ENCODE results near the gene PDE5A.

DNA sequence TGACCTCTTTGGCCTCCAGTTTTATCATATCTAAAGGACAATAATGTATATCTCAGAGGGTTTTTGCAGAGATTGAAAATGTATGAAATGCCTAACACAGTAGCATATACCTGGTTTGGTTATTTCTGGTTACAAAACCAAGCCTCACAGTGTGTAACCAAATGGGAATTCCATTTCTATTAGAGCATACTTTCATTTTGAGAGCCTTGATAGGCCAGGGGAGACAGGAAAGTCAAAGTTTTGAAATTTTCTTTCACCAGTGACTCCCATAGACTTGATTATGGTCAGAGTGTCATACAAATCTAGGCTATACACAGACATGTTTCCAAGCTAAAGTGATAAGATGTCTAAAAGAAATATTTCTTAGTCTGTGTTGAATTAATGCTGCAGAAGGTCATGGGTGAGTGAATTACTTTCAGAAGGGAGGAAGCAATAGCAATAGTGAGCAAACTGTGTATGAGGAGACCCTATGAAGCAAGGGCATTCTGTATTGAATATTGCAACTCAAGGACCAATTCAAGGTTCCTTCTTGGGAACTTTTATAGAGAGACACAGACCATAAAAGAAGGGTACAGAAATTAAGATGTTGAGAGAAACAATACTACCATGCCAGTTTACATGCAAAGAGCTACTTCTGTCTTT, 151.1 kb downstream of the PDE5A start:
- TF ChIP-seq POLR2A (IDR thresholded peaks at IDR 0.05; ENCODE audit: low read depth, low read length) (no peak), POLR2AphosphoS5 (IDR thresholded peaks at IDR 0.05; ENCODE audit: low read depth, low read length) (no peak)
